RPMI8226 (cell line): ENCODE measurements around the gene TIPRL.
"Not testable (repeated sequence)": the region's sequence is repeated elsewhere in the genome, so short reads cannot be mapped to it uniquely, and the experiment has no call there.

Experiments
- DNase-seq: peaks from one replicate; pipeline ENCODE4 v3.0.0-alpha.2; 2015

TIPRL gene

DNA sequence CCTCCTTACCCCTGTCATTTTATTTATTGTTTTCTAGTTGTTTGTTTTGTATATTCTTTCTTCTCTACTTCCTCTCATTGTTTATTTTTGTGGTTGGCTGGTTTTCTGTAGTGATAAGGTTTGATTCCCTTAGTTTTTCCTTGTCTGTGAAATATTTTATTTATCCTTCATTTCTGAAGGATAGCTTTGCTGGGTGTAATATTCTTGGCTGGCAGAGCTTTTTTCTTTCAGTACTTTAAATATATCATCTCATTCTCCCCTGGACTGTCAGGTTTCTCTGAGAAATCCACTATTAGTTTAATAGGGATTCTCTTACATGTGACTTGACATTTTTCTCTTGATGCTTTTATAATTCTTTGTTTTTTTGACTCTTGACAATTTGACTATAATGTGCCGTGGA is 18.8 kb upstream of the TIPRL start:
- no peak for DNase-seq

DNA sequence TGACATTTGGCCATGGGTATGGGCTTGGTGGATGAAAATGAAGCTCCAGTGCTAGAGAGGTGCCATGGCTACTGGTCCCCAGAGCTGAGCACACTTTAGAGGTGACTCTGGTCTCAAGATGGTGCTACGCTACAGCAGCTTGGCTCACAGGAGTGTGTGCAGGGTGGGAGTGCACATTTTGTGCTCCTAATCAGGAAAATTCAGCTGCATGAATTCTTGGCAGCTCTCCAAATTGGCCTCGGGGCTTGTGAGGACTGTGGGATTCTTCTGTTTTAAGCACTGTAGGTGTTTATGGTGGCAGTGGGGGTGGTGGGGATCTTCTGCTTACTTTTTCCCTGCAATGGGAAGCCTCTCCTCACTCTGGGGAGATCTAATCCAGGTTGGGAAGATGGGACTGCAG is 17.3 kb upstream of the TIPRL start:
- DNase-seq, result no peak

DNA sequence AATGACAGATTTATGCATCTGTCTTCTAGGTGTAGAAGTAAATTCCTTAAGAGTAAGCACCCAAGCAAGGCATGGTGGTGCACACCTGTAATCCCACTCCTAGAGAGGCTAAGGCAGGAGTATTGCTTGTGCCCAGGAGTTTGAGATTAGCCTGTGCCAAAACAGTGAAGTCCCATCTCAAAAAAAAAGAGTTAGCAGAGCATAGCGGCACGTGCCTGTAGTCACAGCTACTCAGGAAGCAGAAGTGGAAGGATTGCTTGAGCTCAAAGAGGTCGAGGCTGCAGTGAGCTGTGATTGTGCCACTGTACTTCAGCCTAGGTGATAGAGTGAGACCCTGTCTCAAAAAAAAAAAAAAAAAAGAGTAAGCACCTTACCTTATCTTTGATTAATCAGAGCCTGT is 15.1 kb upstream of the TIPRL start:
- DNase-seq, result no peak

DNA sequence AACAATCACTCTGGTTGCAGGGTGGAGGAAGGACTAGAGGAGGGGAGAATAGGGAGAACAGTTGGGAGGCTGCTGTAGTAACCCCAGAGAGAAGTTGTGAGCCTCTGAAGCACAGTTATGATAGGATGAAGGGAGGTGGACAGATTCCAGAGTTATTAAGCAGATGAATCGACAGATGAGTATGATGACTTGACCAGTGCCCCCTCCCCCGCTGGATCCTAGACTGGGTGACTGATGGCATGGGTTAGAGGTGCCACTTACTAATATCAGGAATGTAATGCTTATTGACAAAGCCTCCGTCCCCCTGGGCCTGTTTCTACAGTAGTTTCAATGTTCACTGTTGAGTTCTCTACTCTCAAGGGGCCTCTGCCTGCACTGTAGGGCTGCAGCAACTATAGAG is 14.0 kb upstream of the TIPRL start:
- DNase-seq, result no peak

DNA sequence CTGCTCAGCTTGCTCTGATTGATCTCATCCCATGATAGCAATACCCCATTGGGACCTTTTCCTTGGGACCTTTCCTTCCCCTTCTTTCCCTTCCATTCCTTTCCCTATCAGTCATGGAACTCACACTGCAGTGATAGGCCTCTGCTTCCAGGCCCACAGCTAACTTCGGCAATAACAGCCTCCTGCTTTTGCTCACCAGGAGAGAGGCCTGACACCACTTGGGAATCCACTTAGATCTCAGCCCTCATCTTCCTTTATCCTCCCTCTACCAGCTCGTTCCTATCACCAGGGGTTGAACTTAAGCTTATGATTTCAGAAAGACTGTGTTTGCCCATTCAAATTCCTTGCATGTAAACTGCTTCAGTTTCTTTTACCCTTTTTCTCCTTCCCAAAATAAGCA is 11.0 kb upstream of the TIPRL start:
- no peak for DNase-seq

DNA sequence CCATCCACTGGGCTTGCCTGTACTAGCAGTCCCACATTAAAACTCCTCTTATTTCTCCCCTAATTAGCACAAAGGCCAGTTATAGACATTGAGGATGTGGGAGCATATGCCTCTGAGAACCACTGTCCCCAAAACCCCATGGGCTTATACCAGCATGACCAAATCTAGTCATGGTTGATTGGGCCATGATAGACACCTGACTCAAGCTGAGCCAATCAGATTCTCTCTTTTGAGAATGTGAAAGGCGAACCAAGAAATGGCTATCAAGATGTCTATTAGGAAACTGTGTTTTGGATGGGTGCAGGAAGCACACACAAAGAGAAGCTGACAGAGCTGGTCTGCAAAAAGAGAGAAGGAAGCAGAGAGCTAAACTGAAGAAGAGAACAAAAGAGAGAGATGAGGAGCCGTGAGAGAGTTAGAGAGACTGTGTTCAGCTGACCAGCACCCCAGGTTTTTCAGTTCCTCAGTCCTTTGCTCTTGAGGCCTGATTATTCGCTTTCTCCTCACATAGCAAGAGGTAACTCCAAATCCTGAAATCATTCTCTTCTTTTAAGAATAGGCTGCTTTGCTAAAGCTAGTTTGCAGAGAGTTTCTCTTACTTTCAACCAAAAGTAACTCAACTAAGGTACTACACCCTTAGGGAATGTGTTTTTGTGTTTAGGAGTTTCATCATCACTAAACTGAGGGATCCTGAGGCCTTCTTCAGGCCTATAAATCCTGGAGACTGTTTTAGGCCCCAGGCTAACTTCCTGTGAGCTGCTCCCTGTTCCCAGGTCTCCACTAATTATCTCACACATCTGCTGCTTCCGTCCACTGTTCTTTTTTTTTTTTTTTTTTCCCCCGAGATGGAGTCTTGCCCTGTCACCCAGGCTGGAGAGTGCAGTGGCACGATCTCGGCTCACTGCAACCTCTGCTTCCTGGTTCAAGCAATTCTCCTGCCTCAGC is 7.9 kb upstream of the TIPRL start:
- no peak for DNase-seq

DNA sequence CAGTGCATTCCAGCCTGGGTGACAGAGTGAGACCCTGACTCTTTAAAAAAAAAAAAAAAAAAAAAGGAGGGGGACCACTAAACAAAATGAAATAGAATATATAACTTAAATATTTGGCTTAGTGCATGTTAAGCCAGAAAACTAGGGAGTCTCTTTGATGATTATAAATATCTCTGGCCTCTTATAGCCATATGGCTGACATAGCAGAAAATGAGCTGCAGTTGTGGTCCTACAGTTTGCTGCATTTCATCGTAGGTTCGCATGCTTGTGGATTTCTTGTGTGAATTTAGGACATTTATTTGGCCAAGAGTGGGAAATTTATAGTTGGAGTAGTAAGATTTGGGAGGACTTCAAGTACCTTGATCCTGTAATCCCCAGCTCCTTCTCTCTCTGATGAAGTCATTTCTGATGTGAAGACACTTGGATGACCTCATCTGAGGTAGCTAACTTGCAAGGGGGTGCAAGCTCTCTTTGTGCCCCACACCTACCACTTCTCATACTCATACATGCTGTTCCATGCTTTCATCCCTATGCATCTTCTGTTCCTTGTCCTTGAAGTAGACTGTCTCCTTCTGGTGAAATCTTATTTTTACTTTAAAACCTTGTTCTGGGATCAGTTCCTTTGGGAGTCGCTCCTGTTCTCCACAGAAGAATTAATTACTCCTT is 6.4 kb upstream of the TIPRL start:
- DNase-seq, result no peak

DNA sequence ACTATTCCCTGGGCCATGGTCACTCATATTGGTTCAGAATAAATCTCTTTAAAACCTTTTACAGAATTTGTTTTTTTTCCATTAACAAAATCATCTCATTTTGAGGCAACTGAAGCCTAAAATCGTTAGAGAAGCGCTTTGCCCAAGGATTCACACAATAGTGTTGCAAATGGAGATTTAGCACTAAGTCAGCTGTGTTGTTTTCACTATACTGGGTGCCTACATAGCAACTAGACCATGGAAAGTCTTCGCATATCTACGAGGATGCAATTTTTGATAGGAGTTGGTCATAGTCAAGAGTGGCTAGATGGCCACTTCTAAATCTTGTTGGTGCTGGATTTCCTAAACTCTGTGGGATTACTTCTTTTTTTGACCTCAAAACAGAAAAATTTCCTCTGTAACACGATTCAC is 530 bp upstream of the TIPRL start:
- peak; percentile 8 for DNase-seq

DNA sequence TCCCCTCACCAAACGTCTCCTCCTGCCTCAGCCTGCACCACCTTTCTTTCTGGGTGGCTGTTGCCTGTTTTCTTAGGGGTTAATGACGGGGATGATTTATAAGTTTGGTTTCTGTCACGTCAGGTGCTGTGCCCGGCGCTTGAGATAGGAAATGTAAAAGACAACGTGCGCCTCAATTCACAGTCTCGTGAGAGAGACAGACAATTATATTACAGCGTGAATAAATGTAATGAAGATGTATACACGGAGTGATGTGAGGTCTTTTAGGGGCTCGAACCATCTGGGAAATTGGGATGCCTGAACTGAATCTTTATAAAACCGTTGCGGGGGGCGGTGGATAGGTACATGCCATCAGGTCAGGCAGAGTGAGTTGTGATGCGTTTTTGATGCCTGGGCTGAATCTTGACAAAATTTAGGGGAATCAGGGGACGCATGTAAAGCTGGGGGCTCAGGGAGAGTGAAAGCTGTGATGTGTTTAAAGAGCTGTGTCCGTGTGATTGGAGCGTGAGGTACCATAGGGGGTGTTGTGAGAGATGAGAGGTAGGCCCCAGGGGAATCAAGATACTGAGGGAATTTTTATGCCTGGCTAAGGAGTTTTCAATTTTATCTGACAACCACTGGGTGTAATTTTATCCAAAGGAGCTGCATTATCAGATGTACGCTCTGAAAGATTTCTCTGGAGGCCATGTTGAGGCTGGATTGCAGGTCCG is 831 bp downstream of the TIPRL start:
- DNase-seq, result peak; percentile 15

DNA sequence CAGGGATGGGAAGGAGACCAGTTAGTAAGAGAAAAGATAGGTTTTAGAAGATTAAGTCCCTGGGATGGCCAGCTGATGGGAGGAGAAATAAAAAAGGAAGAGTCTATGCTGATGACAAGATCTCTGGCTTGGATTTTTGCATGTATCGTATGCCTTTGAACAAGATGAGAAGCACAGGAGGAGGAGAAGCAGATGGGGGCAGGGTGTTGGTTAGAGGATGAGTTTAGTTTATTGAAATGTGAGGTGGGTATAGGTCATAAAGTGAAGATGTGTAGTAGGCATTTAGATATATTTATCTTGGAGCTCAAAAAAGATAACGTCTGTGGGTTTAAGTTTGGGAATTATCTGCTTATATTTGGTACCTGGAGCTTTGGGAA is 1.4 kb downstream of the TIPRL start:
- peak; percentile 13 for DNase-seq

DNA sequence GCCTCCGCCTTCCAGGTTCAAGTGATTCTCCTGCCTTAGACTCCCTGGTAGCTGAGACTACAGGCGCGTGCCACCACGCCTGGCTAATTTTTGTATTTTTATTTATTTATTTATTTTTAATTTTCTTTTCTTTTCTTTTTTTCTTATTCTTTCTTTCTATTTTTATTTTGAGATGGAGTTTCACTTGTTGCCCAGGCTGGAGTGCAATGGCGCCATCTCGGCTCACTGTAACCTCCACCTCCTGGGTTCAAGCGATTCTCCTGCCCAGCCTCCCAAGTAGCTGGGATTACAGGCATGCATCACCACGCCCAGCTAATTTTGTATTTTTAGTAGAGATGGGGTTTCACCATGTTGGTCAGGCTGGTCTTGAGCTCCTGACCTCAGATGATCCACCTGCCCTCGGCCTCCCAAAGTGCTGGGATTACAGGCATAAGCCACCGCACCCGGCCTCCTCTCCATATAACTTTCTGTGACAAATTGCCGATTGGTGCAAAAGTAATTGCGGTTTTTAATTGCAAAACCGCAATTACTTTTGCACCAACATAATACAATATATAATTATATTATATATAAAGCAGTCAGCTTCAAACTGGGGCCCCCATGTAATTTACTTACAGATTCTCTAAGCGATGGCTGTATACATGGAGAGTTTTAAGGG is 2.4 kb downstream of the TIPRL start:
- not testable (repeated sequence) for DNase-seq

DNA sequence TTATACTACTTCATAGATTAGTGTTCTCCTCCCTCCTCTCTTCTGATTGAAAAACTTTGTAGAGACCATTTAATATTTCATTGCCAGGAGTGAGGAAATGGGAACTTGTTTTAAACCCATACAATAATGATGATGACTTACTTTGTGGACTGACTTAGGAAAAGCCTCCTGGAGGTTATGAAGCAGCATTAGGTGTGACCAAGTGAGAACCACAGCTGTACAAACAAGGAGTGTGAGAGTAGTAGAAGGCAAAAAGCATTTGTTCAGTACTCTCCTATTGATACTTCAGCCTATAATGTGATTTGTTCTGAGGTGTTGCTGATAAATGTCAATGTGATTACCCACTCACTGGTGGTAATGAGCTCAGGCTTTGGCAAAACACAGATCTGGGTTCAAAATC is 8.4 kb downstream of the TIPRL start:
- no peak for DNase-seq

DNA sequence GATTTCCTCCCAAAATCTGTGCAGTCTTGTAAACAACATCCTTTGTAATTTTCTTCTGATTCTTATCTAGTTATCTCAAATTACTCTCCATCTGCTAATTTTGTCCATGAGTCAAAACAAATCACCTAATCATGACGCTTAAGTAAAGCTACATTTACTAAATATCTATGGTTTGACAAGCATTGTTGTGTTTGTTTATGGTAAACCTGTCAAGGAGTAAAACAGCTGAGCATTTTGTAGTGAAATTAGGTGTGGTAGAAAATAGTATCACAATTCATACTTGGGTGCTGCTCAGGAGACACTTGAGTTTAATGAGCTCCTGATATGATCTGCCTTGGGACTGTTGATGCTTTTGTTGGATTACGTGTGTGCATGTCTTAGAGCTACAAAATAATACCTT is 11.6 kb downstream of the TIPRL start:
- DNase-seq, result no peak

DNA sequence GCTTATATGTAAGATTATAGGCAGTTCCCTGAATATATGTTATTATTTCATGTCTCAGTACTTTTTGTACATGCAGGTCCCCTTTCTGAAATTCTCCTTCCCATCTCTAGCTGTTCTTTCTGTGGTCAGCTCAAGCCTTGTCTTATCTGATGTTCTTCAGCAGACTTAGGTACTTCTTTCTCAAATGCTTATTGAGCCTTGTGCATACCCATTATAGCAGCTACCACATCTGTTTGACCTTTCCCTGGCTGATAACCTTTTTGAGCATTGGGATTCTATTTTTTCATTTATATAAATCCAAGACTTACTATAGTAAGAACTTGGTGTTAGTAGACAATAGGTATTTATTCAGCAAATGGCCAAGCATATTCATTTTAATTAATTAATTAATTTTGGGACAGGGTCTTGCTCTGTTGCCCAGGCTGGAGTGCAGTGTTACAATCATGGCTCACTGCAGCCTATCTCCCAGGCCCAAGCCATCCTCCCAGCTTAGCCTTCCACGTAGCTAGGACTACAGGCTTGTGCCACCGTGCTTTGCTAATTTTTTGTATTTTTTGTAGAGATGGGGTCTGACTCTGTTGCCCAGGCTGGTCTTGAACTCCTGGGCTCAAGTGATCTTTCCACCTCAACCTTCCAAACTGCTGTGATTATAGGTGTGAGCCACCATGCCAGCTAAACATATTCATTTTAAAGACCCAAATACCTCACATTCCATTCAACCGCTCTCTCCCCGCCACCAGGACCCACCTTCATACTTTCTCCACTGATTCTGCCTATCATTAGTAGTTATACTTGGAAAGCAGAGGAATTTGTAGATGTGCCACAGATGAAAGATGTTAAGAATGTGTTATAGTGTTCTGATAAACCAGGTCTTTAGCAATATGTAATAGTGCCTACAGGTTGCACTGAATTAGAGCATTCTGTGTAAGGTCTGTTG is 16.7 kb downstream of the TIPRL start:
- no peak for DNase-seq

DNA sequence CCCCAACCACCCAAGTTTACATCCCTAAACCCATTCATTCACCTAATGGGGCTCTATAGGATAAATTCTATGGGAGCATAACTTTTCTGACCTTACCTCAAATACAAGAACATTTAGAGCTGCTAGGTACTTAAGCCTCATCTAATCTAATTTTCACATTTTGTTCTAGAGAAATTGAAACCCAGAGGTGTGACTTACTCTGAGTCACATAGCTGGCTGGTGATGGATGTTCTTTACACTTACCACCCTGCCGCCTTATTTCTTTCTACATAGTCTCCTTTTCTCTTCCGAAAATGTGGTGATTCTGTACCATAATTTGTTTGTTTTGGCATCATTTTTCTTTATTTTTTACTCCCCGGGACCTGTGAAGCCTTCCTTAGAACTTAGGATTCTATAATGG is 20.3 kb downstream of the TIPRL start:
- no peak for DNase-seq

DNA sequence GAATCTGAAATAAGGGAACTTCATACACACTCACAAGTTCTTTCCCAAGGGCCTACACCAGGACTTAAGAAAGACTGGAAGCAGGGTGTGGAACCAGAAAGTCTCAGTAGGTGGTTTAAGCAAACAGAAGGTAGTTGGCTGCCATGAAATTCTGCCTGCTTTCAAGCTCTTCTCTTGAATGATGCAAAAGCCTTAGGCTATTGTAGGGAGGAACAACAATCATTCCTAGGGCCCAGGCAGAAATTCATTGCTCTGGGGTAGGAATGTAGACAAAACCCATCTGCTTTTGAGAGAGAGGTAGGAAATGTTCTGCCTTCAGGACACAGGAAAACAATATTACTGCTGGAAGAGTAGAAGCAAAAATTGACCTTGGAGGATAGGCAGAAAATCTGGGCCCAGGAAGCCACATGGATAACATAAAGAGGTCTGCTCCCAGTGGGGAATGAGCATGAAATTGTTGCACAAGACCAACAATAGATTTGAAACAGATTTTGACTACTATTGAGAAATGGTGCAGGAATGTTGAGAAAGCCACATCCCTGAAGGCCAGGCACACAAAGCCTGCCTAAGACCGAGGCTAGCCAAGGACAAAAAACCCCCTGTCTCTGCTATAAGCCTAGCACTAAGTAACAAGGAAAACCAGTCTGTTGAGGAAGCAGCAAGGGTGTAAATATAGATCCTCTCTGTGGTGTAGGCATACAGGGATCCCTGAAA is 24.3 kb downstream of the TIPRL start:
- no peak for DNase-seq

DNA sequence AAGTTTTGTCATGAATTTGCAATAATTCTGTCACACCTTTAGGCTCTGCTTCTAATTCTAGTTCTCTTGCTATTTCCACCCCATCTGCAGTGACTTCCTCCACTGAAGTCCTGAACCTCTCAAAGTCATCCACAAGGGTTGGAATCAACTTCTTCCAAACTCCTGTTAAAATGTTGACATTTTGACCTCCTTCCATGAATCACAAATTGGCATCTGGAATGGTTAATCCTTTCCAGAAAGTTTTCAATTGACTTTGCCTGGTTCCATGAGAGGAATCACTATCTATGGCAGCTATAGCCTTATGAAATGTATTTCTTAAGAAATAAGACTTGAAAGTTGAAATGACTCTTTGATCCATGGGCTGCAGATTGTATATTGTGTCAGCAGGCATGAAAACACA is 27.3 kb downstream of the TIPRL start:
- no peak for DNase-seq

DNA sequence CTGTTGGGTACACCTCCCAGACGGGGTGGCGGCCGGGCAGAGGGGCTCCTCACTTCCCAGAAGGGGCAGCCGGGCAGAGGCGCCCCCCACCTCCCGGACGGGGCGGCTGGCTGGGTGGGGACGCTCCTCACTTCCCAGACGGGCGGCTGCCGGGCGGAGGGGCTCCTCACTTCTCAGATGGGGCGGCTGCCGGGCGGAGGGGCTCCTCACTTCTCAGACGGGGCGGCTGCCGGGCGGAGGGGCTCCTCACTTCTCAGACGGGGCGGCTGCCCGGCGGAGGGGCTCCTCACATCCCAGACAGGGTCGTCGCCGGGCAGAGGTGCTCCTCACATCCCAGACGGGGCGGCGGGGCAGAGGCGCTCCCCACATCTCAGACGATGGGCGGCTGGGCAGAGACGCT is 28.9 kb downstream of the TIPRL start:
- not testable (repeated sequence) for DNase-seq

DNA sequence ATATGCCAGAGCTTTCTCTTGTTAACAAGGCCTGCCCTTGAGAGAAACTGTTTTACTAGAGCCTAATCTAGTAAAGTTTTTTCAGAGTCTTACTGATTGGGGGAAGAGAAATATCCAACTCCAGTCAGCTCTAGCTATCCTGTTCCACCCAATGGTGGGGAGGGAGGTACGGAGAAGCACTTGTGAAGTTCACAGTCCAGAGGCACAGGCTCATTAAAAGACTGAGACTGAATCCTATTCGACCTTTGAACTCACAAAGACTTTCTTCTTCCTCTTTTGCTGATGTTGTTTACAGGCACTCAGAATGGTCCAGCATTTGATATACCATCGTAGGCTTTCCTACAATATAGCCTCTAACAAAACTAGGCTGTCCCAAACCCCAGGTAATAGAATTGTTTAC is 31.6 kb downstream of the TIPRL start:
- DNase-seq, result no peak

DNA sequence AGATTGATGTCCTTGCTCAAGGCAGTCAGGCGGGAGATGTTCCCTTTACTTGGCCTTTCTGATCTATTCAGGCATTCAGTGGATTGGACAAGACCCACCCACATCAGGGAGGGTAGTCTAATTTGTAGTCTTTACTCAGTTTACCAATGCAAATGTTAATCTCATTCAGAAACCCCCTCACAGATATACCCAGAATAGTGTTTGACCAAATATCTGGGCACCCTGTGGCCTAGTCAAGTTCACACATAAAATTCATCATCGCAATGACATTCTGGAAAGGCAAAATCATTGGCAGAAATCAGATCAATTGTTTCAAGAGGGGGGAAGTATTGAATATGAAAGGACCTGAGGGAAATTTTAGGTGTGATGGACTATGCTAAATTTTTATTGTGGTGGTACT is 34.6 kb downstream of the TIPRL start:
- DNase-seq, result no peak

DNA sequence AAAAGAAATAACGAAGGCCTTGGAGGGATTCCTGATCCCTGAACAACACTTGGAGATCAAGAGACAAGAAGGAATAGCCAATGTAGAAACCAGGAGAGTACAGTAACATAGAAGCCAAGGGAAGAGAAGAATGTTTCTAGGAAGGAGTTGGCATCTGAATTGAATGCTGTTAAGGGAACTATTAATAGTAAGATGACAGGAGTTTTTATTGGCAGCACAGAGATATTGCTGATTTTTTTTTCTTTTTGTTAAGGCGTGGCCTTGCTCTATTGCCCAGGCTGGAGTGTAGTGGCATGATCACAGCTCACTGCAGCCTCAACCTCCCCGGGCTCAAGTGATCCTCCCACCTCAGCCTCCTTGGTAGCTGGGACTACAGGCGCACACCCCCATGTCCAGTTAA is 37.4 kb downstream of the TIPRL start:
- DNase-seq, result no peak

DNA sequence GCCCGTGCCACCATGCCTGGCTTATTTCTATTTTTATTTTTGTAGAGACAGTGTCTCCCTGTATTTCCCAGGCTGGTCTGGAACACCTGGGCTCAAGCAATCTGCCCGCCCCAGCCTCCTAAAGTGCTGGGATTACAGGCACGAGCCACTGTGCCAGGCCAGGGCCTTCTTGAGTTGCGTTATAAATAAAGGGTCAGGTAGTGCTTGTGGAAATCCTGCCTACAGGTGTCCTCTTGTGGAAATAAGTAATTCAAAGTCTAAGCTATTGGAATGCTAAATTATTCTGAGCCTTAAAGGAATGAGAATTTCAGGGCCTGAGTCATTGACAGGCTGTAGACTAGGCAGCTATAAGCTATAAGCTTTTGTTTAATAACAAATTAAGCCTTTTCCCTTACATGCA is 38.9 kb downstream of the TIPRL start:
- DNase-seq, result no peak
